ENCODE results near the gene WDR77.

Gene WDR77

GRCh38 chr1:111462370-111463028, 13.4 kb upstream of the WDR77 start:
- TF ChIP-seq POLR2A (IDR thresholded peaks at IDR 0.05; ENCODE audit: low read length), result no peak
- no peak for TF ChIP-seq GATA1 (IDR thresholded peaks at IDR 0.05; ENCODE audit: low read depth, low read length)

DNA sequence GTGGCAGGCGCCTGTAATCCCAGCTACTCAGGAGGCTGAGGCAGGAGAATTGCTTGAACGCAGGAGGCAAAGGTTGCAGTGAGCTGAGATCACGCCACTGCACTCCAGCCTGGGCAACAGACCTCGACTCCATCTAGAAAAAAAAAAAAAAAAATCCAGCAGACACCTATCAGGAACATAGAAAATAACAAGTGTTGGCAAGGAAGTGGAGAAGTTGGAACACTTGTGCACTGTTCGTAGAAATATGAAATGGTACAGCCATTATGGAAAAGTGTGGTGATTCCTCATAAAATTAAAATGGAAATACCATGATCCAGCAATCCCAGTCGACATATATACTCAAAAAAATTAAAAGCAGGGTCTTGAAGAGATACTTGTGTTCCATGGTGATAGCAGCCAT, 12.7 kb upstream of the WDR77 start:
- TF ChIP-seq POLR2A (IDR thresholded peaks at IDR 0.05; ENCODE audit: low read length) (no peak), GATA1 (IDR thresholded peaks at IDR 0.05; ENCODE audit: low read depth, low read length) (no peak)
- DNase-seq, result no peak

More at GRCh38 chr1:111462370-111463028, 13.4 kb upstream of the WDR77 start:
- DNase-seq, result peak in 1 of 2 experiments; percentile 43

DNA sequence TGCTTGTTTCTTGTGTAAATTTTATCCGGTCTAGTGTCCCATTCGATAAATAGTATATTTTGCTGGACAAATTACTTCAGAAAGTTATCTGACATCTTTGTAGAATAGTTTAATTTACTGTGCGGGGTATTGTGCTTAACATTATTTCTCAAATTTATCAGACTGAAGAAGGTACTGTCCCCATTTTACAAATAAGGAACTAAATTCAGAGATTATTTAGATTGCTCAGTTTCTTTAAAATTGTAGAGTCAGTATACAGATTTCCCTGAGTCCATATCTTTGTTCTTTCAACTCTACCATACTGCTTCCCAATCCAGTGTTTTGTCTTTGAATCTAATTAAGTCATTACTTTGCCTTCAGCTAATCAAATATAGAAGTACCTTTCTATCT, 6.6 kb upstream of the WDR77 start:
- TF ChIP-seq GATA1 (IDR thresholded peaks at IDR 0.05; ENCODE audit: low read depth, low read length), result no peak
- no peak for TF ChIP-seq POLR2A (IDR thresholded peaks at IDR 0.05; ENCODE audit: low read length)

DNA sequence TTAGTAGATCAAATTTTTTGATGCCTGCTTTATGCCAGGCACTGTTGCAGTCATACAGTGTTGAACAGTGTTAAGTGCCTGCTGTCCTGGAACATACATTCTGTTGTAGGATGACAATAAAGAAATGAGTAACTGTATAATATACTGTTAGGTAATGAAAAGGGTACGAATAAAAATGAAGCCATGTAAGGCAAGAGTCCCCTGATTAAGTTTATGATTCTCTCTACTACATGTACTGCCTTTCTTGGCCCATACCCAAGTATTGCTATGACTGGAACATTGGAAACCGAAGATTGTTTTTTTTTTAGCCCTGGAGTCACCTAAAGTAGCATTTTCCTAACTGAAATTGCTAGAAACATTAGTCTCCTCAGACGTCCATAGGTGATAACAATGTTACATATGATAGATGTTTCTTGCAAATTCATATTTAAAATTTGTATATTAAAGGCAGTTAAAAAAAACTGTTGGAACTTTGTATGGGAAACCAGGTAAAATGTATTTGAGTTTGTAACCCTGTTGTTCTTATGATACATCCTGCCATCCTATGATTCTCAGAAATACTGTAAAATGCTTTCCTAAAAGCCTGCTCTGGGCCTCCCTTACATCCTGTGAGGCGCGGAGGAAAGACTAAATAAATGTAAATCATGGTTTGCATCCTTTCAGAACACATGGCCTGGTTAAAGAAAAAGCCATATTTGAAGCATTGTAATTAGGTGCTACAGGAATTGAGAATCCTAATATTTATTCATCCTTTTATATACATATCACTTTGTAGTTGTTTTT, 6.0 kb upstream of the WDR77 start:
- no peak for TF ChIP-seq POLR2A (IDR thresholded peaks at IDR 0.05; ENCODE audit: low read length)
- TF ChIP-seq GATA1 (IDR thresholded peaks at IDR 0.05; ENCODE audit: low read depth, low read length), result no peak
- no peak for DNase-seq

More for the DNA sequence above, 6.6 kb upstream of the WDR77 start:
- no peak for DNase-seq

- no peak for DNase-seq
- no peak for TF ChIP-seq GATA1 (IDR thresholded peaks at IDR 0.05; ENCODE audit: low read depth, low read length)
Observed at GRCh38 chr1:111453706-111454105, 4.7 kb upstream of the WDR77 start.

DNA sequence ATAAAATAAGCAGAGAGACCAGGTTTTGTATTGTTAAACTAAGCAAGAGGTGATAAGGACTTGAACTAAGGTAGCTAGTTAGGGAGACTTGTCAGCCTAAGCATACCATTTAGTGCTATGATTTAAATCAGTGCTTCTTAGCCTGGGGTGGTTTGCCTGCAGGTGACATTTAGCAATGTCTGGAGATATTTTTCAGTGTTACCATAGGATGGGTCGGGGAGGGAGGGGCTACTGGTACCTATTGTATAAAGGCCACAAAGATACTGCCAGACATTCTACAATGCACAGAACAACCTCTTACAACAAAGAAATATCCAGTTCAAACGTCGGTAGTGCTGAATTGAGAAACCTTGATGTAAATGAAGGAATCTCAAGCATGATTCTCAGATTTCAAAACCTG, 3.5 kb upstream of the WDR77 start:
- TF ChIP-seq POLR2A (IDR thresholded peaks at IDR 0.05; ENCODE audit: low read length), result no peak
- no peak for TF ChIP-seq GATA1 (IDR thresholded peaks at IDR 0.05; ENCODE audit: low read depth, low read length)
- DNase-seq, result no peak

GRCh38 chr1:111450185-111450584, 1.1 kb upstream of the WDR77 start:
- TF ChIP-seq GATA1 (IDR thresholded peaks at IDR 0.05; ENCODE audit: low read depth, low read length) (no peak), POLR2A (IDR thresholded peaks at IDR 0.05; ENCODE audit: low read length) (no peak)
- DNase-seq, result peak in 1 of 2 experiments; percentile 56

GRCh38 chr1:111449703-111450017, 604 bp upstream of the WDR77 start:
- TF ChIP-seq POLR2A (IDR thresholded peaks at IDR 0.05; ENCODE audit: low read length) (peak; percentile 54), GATA1 (IDR thresholded peaks at IDR 0.05; ENCODE audit: low read depth, low read length) (no peak)
- no peak for DNase-seq

DNA sequence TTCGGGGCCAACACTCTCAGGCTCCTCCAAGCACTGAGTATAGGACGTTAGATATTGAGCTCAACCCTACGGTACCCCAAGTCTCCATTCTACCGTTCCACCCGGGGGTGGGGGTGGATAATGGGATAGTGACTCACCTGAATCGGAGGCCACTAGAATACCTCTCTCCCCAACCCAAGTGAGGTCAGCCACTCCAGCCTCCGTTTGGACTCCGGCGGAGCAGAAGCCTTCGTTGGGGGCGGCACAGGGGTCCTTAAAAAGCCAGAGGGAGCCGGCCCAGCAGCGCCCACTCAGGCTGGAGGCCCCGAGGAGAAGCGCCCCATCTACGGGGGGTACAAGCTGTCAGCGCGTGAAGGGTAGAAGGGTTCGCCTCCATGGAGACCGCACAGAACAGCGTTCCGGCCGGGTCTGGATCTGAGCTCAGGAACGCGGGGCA, 556 bp downstream of the WDR77 start:
- DNase-seq, result no peak

GRCh38 chr1:111446967-111447892, 1.8 kb downstream of the WDR77 start:
- no peak for TF ChIP-seq GATA1 (IDR thresholded peaks at IDR 0.05; ENCODE audit: low read depth, low read length)
- TF ChIP-seq POLR2A (IDR thresholded peaks at IDR 0.05; ENCODE audit: low read length), result no peak
- no peak for DNase-seq

More for the DNA sequence above, 556 bp downstream of the WDR77 start:
- no peak for TF ChIP-seq POLR2A (IDR thresholded peaks at IDR 0.05; ENCODE audit: low read length)
- no peak for TF ChIP-seq GATA1 (IDR thresholded peaks at IDR 0.05; ENCODE audit: low read depth, low read length)

DNA sequence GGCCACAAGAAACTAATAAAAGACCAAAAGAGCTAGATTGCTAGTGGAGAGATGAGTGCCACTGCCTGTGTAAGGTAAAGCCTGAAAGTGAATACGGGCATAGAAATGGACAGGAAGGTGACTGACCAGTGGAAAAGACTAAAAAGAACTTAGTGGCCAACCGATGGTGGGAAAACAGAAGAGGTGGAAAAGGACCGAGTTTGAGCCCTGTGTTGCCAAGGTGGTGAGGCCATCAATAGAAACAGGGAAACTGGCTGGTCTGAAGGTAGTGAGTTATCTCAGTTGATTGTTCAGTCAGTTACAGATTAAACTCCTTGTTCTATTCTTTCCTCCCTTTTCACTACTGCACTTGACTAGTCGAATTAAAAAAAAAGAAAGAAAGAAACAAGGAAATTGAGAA, 2.5 kb downstream of the WDR77 start:
- no peak for DNase-seq
- TF ChIP-seq GATA1 (IDR thresholded peaks at IDR 0.05; ENCODE audit: low read depth, low read length) (no peak), POLR2A (IDR thresholded peaks at IDR 0.05; ENCODE audit: low read length) (no peak)

DNA sequence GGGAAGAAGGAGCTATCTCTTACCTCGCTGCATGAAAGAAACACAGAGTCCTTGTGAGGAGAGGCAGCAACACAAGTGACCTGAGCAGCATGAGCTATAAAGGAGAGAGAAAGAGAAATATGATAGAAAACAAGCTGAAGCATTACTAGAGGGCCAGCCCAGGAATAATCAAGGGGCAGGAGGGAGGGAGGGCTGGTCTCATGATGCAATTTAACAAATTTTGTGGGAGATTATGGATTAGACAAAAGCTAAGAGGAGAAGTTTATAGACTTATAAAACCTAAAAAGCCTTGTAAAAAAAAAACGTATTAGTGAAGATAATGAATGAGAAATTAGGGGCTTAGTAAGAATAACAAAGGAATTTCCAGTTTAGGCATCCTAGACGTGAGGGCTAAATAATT, 5.0 kb downstream of the WDR77 start:
- TF ChIP-seq POLR2A (IDR thresholded peaks at IDR 0.05; ENCODE audit: low read length), result no peak
- TF ChIP-seq GATA1 (IDR thresholded peaks at IDR 0.05; ENCODE audit: low read depth, low read length), result no peak
- DNase-seq, result no peak

DNA sequence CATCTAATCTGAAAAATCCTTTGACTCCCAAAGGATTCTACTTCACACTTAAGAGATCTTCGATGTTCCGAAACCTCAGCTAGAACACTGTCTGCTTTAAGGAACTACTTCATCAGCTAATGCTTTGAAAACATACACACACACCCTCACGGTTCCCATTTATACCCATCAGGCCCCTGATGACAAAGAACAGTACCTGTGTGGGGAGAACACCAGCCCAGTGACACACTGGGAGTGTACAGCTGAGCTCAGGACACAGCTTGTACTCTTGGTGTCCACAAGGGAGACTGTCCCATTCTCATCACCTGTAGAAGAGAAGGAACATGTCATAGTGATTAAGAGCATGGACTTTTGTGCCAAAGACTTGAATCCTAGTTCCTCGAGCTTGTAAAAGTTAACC, 6.6 kb downstream of the WDR77 start:
- no peak for DNase-seq
- TF ChIP-seq POLR2A (IDR thresholded peaks at IDR 0.05; ENCODE audit: low read length), result no peak
- TF ChIP-seq GATA1 (IDR thresholded peaks at IDR 0.05; ENCODE audit: low read depth, low read length), result no peak

DNA sequence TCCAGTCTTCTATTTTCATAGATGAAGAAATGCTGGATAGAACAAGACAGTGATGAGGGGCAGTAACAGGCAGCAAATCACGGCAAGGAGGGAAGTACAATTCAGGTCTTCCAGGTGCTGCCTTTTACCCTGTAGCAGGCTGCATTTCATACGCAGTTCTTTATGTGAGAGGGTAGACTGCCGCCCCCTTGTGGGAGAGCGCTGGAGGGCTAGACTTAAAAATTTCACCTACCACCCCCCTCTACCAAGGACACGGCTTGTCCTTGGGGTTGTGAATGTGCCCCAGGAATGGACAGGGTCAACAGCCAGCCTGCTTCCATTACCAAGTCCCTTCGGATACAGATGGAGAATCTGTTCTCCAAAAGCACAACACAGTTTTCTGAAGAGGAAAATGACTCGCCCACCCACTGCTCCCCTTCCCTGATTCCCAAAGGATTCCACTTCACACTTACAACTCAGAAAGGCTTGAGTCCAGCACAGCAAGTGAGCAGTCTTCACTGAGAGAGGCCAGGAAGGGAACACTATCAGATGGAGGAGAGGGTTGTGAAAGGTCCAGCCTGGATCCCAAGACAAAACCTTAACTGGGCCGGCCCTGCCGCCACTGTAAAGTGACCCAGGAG, 7.4 kb downstream of the WDR77 start:
- TF ChIP-seq POLR2A (IDR thresholded peaks at IDR 0.05; ENCODE audit: low read length) (no peak), GATA1 (IDR thresholded peaks at IDR 0.05; ENCODE audit: low read depth, low read length) (no peak)
- DNase-seq, result peak; percentile 37 to 48
